SK-N-SH (cell line): ENCODE data around the gene CHMP1B. TPM values are rescaled to one million over a fixed set of nuclear protein-coding genes. Genes with fewer than 3 reads are reported as not detected.

Experiments used
- CTCF ChIA-PET: fragments of 300-600, 350-600 bp; formaldehyde crosslinking; extraction: SDS; loops from one replicate; lab custom pipeline; 2021; lab: Yijun Ruan, JAX
- POLR2A ChIA-PET: fragments of 350-600 bp; sonication (Branson Sonifier 250); formaldehyde crosslinking; extraction: SDS; loops from one replicate; lab custom pipeline; 2020; ENCODE audit warnings: antibody characterized with exemption, inconsistent platforms; lab: Yijun Ruan, JAX
- DNase-seq: peaks from one replicate; pipeline ENCODE4 v3.0.0; 2012
- H2AFZ ChIP-seq: fragments of 200-600 bp; sonication (generic); 2 replicates; pipeline ENCODE4 v1.8.1; 2016; ENCODE audit warnings: antibody characterized with exemption, mild to moderate bottlenecking, low read depth
- H3F3A ChIP-seq: fragments of 200-600 bp; sonication (generic); replicated peaks from 2 replicates; pipeline ENCODE3; 2016; ENCODE audit warnings: antibody characterized with exemption, mild to moderate bottlenecking; ENCODE audit not compliant: insufficient read depth
- H3K27ac ChIP-seq, 2 experiments: fragments of 200-500 bp in 1 of 2; fragments of 200-600 bp in 1 of 2; sonication (Bioruptor generic) in 1 of 2; sonication (generic), shearing (Covaris generic) in 1 of 2; 2 replicates each; pipeline versions ENCODE4 v1.5.1 to v1.6.1; 2014 to 2016; ENCODE audit warnings: low read depth in 2 of 2, inconsistent platforms in 1 of 2, low read length in 1 of 2, mild to moderate bottlenecking in 1 of 2, mixed read lengths in 1 of 2
- H3K27me3 ChIP-seq: fragments of 200-600 bp; sonication (generic), shearing (Covaris generic); 2 replicates; pipeline ENCODE4 v1.6.1; 2016; ENCODE audit warnings: mixed run types; ENCODE audit not compliant: insufficient read depth
- H3K36me3 ChIP-seq, 2 experiments: fragments of 200-500 bp in 1 of 2; fragments of 200-600 bp in 1 of 2; sonication (Bioruptor generic) in 1 of 2; sonication (generic) in 1 of 2; replicated peaks in 1 of 2; 2 replicates each; pipeline versions ENCODE3 to v1.5.1; 2014 to 2016; ENCODE audit warnings: low read length in 1 of 2, mild to moderate bottlenecking in 1 of 2; ENCODE audit not compliant: insufficient read depth in 2 of 2, control insufficient read depth in 1 of 2
- H3K4me1 ChIP-seq, 2 experiments: fragments of 200-500 bp in 1 of 2; fragments of 200-600 bp in 1 of 2; sonication (Bioruptor generic) in 1 of 2; sonication (generic), shearing (Covaris generic) in 1 of 2; 2 replicates each; pipeline versions ENCODE4 v1.5.1 to v1.6.1; 2014 to 2016; ENCODE audit warnings: low read depth in 1 of 2, low read length in 1 of 2, mixed run types in 1 of 2; ENCODE audit not compliant: insufficient read depth in 2 of 2, control insufficient read depth in 1 of 2
- H3K4me2 ChIP-seq: fragments of 200-600 bp; sonication (generic), shearing (Covaris generic); 2 replicates; pipeline ENCODE4 v1.6.1; 2017; ENCODE audit warnings: mixed run types
- H3K4me3 ChIP-seq, 2 experiments: fragments of 200-500 bp in 1 of 2; fragments of 200-600 bp in 1 of 2; sonication (Bioruptor generic) in 1 of 2; sonication (generic), shearing (Covaris generic) in 1 of 2; 2 replicates each; pipeline versions ENCODE4 v1.5.1 to v1.8.1; 2014 to 2016; ENCODE audit warnings: low read depth in 2 of 2, inconsistent platforms in 1 of 2, low read length in 1 of 2, mild to moderate bottlenecking in 1 of 2, mixed read lengths in 1 of 2, moderate library complexity in 1 of 2
- H3K79me2 ChIP-seq: fragments of 200-600 bp; sonication (generic); 2 replicates; pipeline ENCODE4 v1.8.1; 2017; ENCODE audit warnings: mild to moderate bottlenecking; ENCODE audit not compliant: insufficient read depth
- H3K9ac ChIP-seq: fragments of 200-600 bp; sonication (generic); 2 replicates; pipeline ENCODE4 v1.6.1; 2017; ENCODE audit warnings: mixed run types
- H3K9me2 ChIP-seq: fragments of 200-600 bp; sonication (generic); 2 replicates; pipeline ENCODE4 v1.6.1; 2017; ENCODE audit warnings: mixed run types
- H3K9me3 ChIP-seq: fragments of 200-600 bp; sonication (generic); 2 replicates; pipeline ENCODE4 v1.6.1; 2017; ENCODE audit warnings: mixed run types, mild to moderate bottlenecking, moderate library complexity
- H4K20me1 ChIP-seq: fragments of 200-600 bp; sonication (generic); 2 replicates; pipeline ENCODE4 v1.6.1; 2017; ENCODE audit warnings: mild to moderate bottlenecking, mixed run types; ENCODE audit not compliant: insufficient read depth
- CHD2 ChIP-seq: fragments of 150-350 bp; IDR thresholded peaks from 2 replicates; pipeline ENCODE4 v1.6.1; 2018; ENCODE audit warnings: low read length; ENCODE audit not compliant: partially characterized antibody
- ELF1 ChIP-seq: IDR thresholded peaks from 2 replicates; pipeline ENCODE4 v1.4.0; 2012
- EP300 ChIP-seq, 2 experiments: IDR thresholded peaks; 2 replicates each; pipeline versions ENCODE4 v1.4.0 to v1.6.1; 2012; ENCODE audit warnings: borderline replicate concordance in 1 of 2, low read depth in 1 of 2, low read length in 1 of 2
- EZH2phosphoT487 ChIP-seq: fragments of 200-600 bp; sonication (generic); IDR thresholded peaks from 2 replicates; pipeline ENCODE4 v1.6.1; 2017; ENCODE audit warnings: low read depth, mixed run types, mild to moderate bottlenecking, antibody characterized with exemption, moderate library complexity, borderline replicate concordance
- GABPA ChIP-seq: IDR thresholded peaks from 2 replicates; pipeline ENCODE4 v1.4.0; 2012; ENCODE audit warnings: low read depth, mild to moderate bottlenecking
- GATA2 ChIP-seq: sonication (generic); formaldehyde crosslinking; IDR thresholded peaks from 2 replicates; pipeline ENCODE4 v1.5.0; 2020; ENCODE audit warnings: mild to moderate bottlenecking, missing genetic modification reagents
- IRF3 ChIP-seq: fragments of 150-350 bp; IDR thresholded peaks from 2 replicates; pipeline ENCODE4 v1.6.1; 2016; ENCODE audit warnings: mild to moderate bottlenecking, low read depth, low read length
- MEF2A ChIP-seq: IDR thresholded peaks from 2 replicates; pipeline ENCODE4 v1.4.0; 2012; ENCODE audit warnings: low read depth, borderline replicate concordance
- NRF1 ChIP-seq: IDR thresholded peaks from 2 replicates; pipeline ENCODE4 v1.6.1; 2012; ENCODE audit warnings: low read depth, mild to moderate bottlenecking, low read length
- SIN3A ChIP-seq: IDR thresholded peaks from 2 replicates; pipeline ENCODE4 v1.6.1; 2012; ENCODE audit warnings: low read depth, mild to moderate bottlenecking, low read length, moderate library complexity, borderline replicate concordance
- TCF12 ChIP-seq: IDR thresholded peaks from 2 replicates; pipeline ENCODE4 v1.4.0; 2012
- TEAD4 ChIP-seq: IDR thresholded peaks from 2 replicates; pipeline ENCODE4 v1.4.0; 2012; ENCODE audit warnings: mild to moderate bottlenecking, borderline replicate concordance; ENCODE audit not compliant: insufficient read depth
- USF2 ChIP-seq: fragments of 150-350 bp; IDR thresholded peaks from 2 replicates; pipeline ENCODE4 v1.6.1; 2017; ENCODE audit warnings: antibody characterized with exemption, low read length, low read depth, borderline replicate concordance
- WGBS: methylation state at CpG from one replicate; pipeline ENCODE4 v1.1.6; 2017; ENCODE audit warnings: low lambda C conversion rate; 5-methylcytosine and 5-hydroxymethylcytosine counted together
- polyA plus RNA-seq, 3 experiments: library from polyadenylated mRNA; depleted of rRNA; stranded (reverse); fragments of >200 nt; gene quantifications; 2 replicates each; pipeline ENCODE4 v1.2.3, GENCODE V29; 2012

The CHMP1B gene
- polyA plus RNA-seq, 1 of the 3 experiments (the other 2 are of a cell fraction): 52.4 TPM

- Histone ChIP-seq H2AFZ (no peak overlapping the region), H3K36me3 (no peaks in the 10 kb centered on the region)
- TF ChIP-seq ELF1: no peak
- TF ChIP-seq GABPA: no peak
- TF ChIP-seq SIN3A: no peak
- TF ChIP-seq TCF12: no peak
- TF ChIP-seq EP300 (IDR thresholded peaks at IDR 0.05; ENCODE audit: borderline replicate concordance in 1 of 2, low read depth in 1 of 2, low read length in 1 of 2): no peak
- no peak for TF ChIP-seq USF2
- TF ChIP-seq MEF2A: no peak
- TF ChIP-seq, all 33 proteins: peak for 0
- Histone ChIP-seq H3K9me2 (no peaks in the 10 kb centered on the region), H3K79me2 (no peaks in the 10 kb centered on the region), H3K9ac (no peak overlapping the region), H3K27me3 (peaks cover 56% of the 10 kb centered on the region), H3F3A (no peaks in the 10 kb centered on the region), H3K4me2 (no peak overlapping the region), H3K27ac (no peak overlapping the region), H3K9me3 (no peaks in the 10 kb centered on the region), H3K4me3 (no peak overlapping the region), H3K4me1 (no peaks in the 10 kb centered on the region), H4K20me1 (no peaks in the 10 kb centered on the region)
- 20% methylated on average over 11 of the region's 11 CpGs for WGBS
- ChIA-PET POLR2A (no interaction called here), CTCF (no interaction called here)
- no peak for DNase-seq
Measured at GRCh38 chr18:11811009-11811408, 40.2 kb upstream of the CHMP1B start.

- DNase-seq: no peak
- no peak overlapping the region for H3K4me3 ChIP-seq
- no peak overlapping the region for H3K27ac ChIP-seq
- ChIA-PET POLR2A (no interaction called here), CTCF (no interaction called here)
- no peaks in the 10 kb centered on the region for H3K9me2 ChIP-seq
- no peak overlapping the region for H3K4me2 ChIP-seq
- no peaks in the 10 kb centered on the region for H3F3A ChIP-seq
- no peaks in the 10 kb centered on the region for H3K9me3 ChIP-seq
- H3K36me3 ChIP-seq: no peaks in the 10 kb centered on the region
- no peaks in the 10 kb centered on the region for H3K79me2 ChIP-seq
- no peak overlapping the region for H3K9ac ChIP-seq
- H3K27me3 ChIP-seq: peaks cover 57% of the 10 kb centered on the region
- H3K4me1 ChIP-seq: no peaks in the 10 kb centered on the region
- no peak overlapping the region for H2AFZ ChIP-seq
- WGBS: 5% methylated on average over 6 of the region's 6 CpGs
- no peak for TF ChIP-seq TEAD4
- TF ChIP-seq GATA2: no peak
- TF ChIP-seq NRF1: no peak
- TF ChIP-seq EZH2phosphoT487: no peak
- no peaks in the 10 kb centered on the region for H4K20me1 ChIP-seq
Measured at GRCh38 chr18:11817229-11817628, 34.0 kb upstream of the CHMP1B start.

- no peak for DNase-seq
- Histone ChIP-seq H3K27me3 (peaks cover 59% of the 10 kb centered on the region), H2AFZ (no peak overlapping the region), H3K36me3 (no peaks in the 10 kb centered on the region), H3K9ac (no peak overlapping the region), H3K4me3 (no peak overlapping the region), H3K4me2 (no peak overlapping the region), H3K27ac (no peak overlapping the region), H3K9me3 (no peaks in the 10 kb centered on the region), H3K79me2 (no peaks in the 10 kb centered on the region), H4K20me1 (no peaks in the 10 kb centered on the region), H3K4me1 (no peaks in the 10 kb centered on the region), H3K9me2 (no peaks in the 10 kb centered on the region), H3F3A (no peaks in the 10 kb centered on the region)
- ChIA-PET POLR2A (no interaction called here), CTCF (interaction anchor here (0.8 kb wide), 1 partner anchor 13 kb away, joined by 3 read pairs; no protein-coding TSS in a partner anchor)
- 14% methylated on average over 16 of the region's 17 CpGs for WGBS
- no peak for TF ChIP-seq EZH2phosphoT487
- TF ChIP-seq CHD2: no peak
- TF ChIP-seq EP300 (IDR thresholded peaks at IDR 0.05; ENCODE audit: borderline replicate concordance in 1 of 2, low read depth in 1 of 2, low read length in 1 of 2): no peak
- TF ChIP-seq TEAD4: no peak
- TF ChIP-seq GATA2: no peak
- TF ChIP-seq NRF1: no peak
- TF ChIP-seq TCF12: no peak
- TF ChIP-seq IRF3: no peak
- no peak for TF ChIP-seq ELF1
Measured at GRCh38 chr18:11818486-11819203, 32.6 kb upstream of the CHMP1B start.
